HL-60 (cell line): ENCODE measurements around the gene SORCS2.

Source experiments
- DNase-seq, 2 experiments: peaks; one replicate each; pipeline ENCODE4 v3.0.0-alpha.2; 2010 to 2020; ENCODE audit warnings: low read depth in 1 of 2, low spot score in 1 of 2
- H3K27ac ChIP-seq: fragments of 250-450 bp; sonication (Bioruptor Pico); replicated peaks from 2 replicates; pipeline ENCODE4 v1.5.1; 2020; ENCODE audit warnings: mild to moderate bottlenecking, moderate library complexity
- H3K27me3 ChIP-seq: fragments of 250-450 bp; sonication (Bioruptor Pico); 2 replicates; pipeline ENCODE4 v1.5.1; 2021; ENCODE audit warnings: mild to moderate bottlenecking, moderate library complexity; ENCODE audit not compliant: insufficient read depth, poor library complexity, severe bottlenecking
- H3K4me3 ChIP-seq: replicated peaks from 2 replicates; pipeline ENCODE4 v1.5.1; 2011; ENCODE audit warnings: mild to moderate bottlenecking, control low read depth, low read length; ENCODE audit not compliant: insufficient read depth
- CTCF ChIP-seq: IDR thresholded peaks from one replicate; pipeline ENCODE4 v1.5.1; 2011; ENCODE audit warnings: low read length, control low read depth, inconsistent platforms; ENCODE audit not compliant: insufficient read depth
- GABPA ChIP-seq: IDR thresholded peaks from 2 replicates; pipeline ENCODE4 v1.6.1; 2012; ENCODE audit warnings: low read depth
- POLR2AphosphoS5 ChIP-seq: IDR thresholded peaks from 2 replicates; pipeline ENCODE4 v1.6.1; 2012; ENCODE audit warnings: low read depth
- REST ChIP-seq: IDR thresholded peaks from 2 replicates; pipeline ENCODE4 v1.6.1; 2012; ENCODE audit warnings: low read depth; ENCODE audit not compliant: insufficient replicate concordance
- SPI1 ChIP-seq: IDR thresholded peaks from 2 replicates; pipeline ENCODE4 v1.6.1; 2012; ENCODE audit warnings: low read depth, mild to moderate bottlenecking, borderline replicate concordance

SORCS2 gene

GRCh38 chr4:7327341-7327885, 135.1 kb downstream of the SORCS2 start:
- Histone ChIP-seq H3K27ac (no peak overlapping the region), H3K4me3 (no peak overlapping the region)
- DNase-seq: no peak

GRCh38 chr4:7328162-7328912, 136.0 kb downstream of the SORCS2 start:
- Histone ChIP-seq H3K27ac (no peak overlapping the region), H3K4me3 (no peak overlapping the region), H3K27me3 (no peaks in the 10 kb centered on the region)
- TF ChIP-seq CTCF (no peak), POLR2AphosphoS5 (no peak), REST (no peak), SPI1 (no peak), GABPA (no peak)
- no peak for DNase-seq

More at GRCh38 chr4:7327341-7327885, 135.1 kb downstream of the SORCS2 start:
- TF ChIP-seq REST (no peak), GABPA (no peak), SPI1 (no peak), POLR2AphosphoS5 (no peak), CTCF (no peak)
- no peaks in the 10 kb centered on the region for H3K27me3 ChIP-seq

- no peak overlapping the region for H3K27ac ChIP-seq
- DNase-seq: no peak
- no peaks in the 10 kb centered on the region for H3K27me3 ChIP-seq
- H3K4me3 ChIP-seq: no peak overlapping the region
- no peak for TF ChIP-seq SPI1
- TF ChIP-seq POLR2AphosphoS5: no peak
- TF ChIP-seq REST: no peak
- no peak for TF ChIP-seq GABPA
- no peak for TF ChIP-seq CTCF
Observed at GRCh38 chr4:7328913-7329638, 136.7 kb downstream of the SORCS2 start.
